GM19240 (cell line): ENCODE measurements around the gene PPP1CC.
A peak's percentile ranks its signal among the peaks of the same experiment; 100 is the strongest.
"Not testable (repeated sequence)": the region's sequence is repeated elsewhere in the genome, so short reads cannot be mapped to it uniquely, and the experiment has no call there.

ENCODE experiments used
- DNase-seq: peaks from one replicate; pipeline ENCODE4 v3.0.0; 2011; ENCODE audit warnings: low spot score; ENCODE audit not compliant: insufficient read length

Gene PPP1CC

DNA sequence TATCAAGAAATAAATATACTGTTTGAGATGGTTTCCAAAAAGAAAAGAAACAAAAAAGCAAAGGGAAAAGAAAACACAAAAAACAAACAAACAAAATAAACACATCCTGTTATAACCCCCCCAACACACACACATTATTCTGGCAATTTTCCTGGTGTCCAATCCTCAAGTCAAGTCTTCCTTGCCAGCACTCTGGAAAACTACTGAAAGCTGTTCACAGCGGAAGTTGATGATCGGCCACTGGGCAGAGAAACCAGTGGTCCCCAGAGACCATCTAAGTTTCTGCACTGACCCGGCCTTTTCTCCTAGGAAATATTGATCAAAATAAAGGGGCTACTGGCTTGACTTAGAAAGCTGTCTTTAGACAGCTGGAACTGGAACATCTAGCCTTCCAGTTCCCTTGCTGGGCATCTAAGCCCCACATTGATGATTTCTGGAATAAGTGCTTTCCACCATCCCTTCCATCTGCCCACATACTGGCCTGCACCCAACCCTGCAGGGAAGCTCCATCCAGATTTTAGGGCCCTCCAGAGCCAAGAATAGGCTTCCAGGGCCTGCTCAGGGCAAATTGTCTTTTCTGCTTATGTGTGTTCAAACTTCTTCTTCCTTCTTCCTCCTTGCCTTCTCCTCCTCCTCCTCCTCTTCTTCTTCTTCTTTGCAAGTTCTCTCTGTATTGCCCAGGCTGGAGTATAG lies 11.6 kb upstream of the PPP1CC start:
- DNase-seq = no peak

GRCh38 chr12:110750784-110751461 lies 8.2 kb upstream of the PPP1CC start:
- no peak for DNase-seq

DNA sequence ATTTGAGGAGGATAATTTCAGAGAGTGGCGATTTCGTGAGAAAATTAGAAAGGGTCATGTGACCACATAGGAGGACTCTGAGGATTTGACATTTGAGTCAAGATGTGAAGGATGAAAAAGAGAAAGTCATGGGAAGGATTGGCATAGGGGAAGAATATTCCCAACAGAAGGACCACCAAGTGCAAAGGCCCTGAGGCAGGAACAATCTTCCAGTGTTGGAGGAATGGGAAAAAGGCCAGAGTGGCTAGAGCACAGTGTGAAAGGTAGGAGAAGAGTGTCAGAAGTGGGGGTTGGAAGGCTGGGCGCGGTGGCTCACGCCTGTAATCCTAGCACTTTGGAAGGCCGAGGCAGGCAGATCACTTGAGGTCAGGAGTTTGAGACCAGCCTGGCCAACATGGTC lies 3.9 kb upstream of the PPP1CC start:
- DNase-seq = no peak

DNA sequence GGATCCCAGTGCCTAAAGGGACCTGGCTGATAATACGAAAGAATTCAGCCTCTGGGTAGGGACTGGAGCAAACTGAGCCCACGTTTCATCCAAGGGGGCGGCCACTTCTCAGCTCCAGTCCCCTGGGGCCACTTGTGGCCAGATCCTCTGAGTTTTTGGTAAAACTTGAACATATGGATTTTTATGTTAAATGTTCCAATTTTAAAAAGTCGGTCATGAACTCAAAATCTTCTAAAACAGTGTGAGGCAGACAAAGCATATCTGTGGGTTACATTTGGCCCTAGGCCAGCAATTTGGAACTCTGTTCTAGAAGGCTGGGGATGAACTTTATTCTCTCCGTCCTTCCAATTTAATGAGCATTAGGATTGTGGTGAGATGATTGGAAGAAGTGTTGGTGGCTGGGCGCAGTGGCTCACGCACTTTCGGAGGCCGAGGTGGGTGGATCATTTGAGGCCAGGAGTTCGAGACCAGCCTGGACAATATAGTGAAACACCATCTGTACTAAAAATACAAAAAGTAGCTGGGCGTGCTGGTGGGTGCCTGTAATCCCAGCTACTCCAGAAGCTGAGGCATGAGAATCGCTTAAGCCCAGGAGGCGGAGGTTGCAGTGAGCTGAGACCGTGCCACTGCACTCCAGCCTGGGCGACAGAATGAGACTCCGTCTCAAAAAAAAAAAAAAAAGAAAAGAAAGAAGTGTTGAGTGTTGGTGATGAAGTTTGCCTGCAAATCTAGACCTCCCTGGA lies 3.0 kb upstream of the PPP1CC start:
- no peak for DNase-seq

DNA sequence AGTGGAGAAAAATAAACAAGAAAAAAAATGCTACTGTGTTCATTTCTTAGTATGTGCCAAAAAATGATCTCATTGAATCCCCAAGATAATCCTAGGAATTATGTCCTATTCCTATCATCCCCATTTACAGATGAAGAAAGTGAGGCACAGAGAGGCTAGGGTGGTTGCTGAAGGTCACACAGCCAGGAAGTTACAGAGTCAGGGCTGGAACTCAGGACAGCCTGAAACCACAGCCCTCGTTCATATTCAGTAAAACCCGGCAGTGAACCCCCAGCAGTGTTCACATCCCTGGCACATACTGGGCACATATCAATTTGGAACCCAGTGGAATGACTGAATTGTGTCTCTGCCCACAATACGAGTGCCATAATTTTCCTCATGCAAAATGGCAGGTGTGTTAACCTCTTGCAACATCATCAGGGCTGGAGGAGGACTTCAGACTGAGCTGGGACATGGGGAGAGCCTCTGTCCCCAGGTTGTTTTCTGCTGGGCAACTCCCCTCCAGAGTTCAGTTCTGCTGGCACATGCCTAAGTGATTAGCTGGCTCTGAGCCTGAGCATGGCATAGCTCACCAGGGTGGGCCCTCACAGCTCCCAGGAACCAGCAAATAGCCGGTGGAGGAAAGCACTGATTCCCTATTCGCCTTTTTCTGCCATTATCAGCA lies 2.0 kb upstream of the PPP1CC start:
- DNase-seq = no peak

DNA sequence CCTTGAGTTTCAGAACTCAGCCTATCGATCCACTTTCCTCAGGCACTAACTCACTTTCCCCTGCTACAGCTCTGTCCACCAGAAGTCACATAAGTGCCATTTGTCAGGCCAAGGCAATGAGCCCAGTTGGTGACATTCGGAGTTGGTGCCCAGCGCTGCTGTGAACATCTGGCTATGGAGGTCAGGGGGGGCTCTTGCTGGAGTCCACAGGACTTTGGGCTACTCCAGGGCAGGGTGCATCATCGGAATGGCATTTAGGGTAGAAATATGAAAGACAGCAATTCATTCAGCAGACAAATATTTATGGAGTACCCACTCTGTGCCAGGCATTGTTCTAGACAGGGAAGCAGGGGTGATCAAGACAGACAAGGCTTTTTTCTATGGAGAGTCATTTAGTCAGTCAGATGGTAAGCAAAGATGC lies 1.5 kb upstream of the PPP1CC start:
- DNase-seq = no peak

DNA sequence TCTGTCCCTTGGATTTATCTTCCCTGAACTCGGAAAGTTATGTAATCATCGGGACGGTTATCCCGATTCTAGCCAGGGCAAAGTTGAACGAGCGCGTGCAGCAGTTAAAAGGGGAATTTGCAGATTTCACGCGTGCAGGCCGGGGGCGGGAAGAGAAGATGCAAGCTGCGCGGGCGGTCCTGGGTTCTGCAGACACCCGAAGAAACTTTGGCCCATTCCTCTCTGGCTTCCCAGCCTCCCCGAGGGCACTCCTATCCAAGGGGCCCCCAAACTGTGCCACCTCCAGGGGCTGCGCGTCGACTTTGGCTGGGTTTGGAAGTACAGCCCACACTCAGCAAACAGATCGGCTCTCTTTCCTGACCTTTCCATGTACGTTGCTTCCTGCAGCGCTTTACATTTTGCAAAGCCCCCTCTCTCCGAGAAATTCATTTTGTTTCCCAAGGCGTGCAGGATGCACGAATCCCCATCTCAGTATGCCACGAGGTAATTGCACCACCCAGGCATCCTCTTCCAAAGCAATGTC lies 941 bp upstream of the PPP1CC start:
- DNase-seq = no peak

DNA sequence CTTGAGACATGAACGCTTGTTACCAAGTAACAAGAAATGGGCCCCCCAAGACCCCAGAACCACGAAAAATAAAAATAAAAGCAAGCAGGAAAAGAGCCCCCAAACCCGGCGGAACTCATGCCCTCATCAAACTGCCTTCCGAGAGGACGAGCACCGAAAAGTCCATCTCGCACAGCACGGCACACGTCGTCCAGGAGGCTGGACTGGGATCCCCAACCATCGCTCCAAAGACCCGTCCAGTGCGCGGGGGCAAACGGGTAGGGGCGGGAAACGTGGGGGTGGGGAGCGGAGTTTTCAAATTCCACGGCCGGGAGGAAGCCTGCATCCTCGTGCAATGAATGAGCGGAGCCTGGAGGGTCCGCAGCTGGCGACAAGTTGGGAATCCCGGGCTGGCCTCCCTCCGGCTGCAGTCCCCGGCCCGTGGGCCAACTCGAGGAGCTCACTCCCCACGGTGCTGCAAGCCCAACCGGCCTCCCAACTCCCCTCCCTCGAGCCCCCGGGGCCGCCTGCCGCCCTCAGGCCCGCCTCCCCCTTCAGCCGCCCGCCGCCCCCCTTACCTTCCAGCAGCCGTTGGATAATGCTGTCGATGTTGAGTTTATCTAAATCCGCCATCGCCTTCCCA lies 484 bp downstream of the PPP1CC start:
- no peak for DNase-seq

DNA sequence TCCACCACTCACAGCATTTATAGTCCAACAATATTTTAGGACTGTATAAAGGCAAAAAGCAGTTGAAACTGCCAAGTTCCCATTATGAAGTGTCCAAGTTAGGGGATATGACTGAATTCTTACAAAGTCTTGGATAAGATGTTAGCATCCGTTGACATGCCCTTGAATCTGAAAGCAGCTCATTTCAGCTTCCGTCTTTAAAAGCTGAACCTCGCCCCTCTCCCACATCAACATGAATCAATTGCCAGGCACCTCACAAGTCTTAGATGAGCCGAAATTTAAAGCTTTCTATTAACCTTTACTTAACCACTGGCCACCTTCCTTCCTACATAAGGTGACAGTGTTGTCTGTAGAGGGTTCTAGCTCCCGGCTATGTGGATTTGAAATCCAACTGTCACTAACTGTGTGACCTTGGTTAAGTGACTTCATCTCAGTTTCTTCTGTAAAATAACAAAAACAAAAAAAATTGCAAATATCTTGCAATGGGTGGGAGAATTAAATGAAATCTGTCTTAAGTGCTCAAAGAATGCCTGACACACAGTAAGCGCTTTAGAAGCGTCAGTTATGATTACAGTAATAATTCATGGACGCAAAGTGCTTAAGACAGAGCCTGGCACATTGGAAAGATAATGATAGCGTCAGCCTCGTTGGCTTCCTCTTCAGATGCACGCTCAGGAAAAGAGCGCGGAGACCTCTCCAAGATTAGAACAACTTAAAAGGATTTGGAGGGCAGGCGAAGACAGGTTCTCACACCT lies 1.2 kb downstream of the PPP1CC start:
- no peak for DNase-seq

GRCh38 chr12:110739894-110740293 lies 2.8 kb downstream of the PPP1CC start:
- peak; percentile 22 for DNase-seq

GRCh38 chr12:110739488-110739887 lies 3.2 kb downstream of the PPP1CC start:
- DNase-seq = no peak

GRCh38 chr12:110737532-110737931 lies 5.2 kb downstream of the PPP1CC start:
- DNase-seq = no peak

GRCh38 chr12:110737016-110737415 lies 5.7 kb downstream of the PPP1CC start:
- DNase-seq = not testable (repeated sequence)

DNA sequence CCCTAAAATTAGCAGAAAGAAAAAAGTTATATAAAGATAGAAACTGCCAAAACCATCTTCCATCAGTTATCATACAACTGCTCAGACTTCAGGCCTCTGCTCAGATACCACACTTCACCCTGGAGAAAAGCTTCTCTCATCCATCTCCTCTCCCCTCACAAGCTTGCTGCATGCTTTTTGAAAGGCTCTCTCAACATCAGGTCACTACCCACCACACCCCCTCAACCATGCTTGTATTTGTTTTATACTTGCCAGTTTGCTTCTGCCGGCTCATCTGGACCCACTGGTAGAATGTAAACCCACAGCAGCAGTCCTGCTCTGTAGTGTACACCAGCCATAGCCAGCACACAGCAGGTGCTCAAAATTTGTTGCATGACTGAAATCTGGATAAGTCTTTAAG lies 8.8 kb downstream of the PPP1CC start:
- DNase-seq = no peak

DNA sequence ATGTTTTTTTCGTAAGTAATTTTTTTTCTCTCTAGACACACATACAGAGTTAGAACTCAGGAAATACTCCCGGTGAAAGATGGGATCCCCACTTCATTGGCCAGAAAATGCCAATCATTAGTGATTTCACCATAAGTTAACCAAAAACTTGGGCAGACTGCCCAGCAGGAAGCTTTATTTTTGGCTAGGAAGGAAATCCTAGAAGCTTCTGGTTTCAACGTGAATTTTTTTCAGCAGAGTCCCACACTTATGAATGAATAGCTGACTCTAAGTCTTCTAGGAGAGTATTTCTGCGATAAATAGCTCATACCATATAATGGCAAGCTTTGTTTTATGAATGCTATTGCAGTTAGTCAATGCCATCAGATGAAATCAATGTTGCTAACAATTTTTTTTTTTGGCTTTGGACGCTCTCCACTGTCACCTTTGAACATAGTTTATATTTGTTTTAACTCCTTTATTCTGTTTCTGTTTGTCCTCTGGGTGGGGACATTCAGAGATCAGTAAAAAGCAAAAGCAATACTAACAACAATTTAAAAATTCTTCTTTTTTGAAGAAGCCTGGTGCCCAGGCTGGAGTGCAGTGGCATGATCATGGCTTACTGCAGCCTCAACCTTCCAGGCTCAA lies 9.5 kb downstream of the PPP1CC start:
- DNase-seq = no peak

GRCh38 chr12:110732572-110732971 lies 10.1 kb downstream of the PPP1CC start:
- DNase-seq = no peak

- no peak for DNase-seq
Measured at GRCh38 chr12:110731479-110731878, 11.2 kb downstream of the PPP1CC start.

GRCh38 chr12:110728628-110729027 lies 14.1 kb downstream of the PPP1CC start:
- DNase-seq = no peak

- no peak for DNase-seq
Measured at GRCh38 chr12:110726708-110727369, 15.9 kb downstream of the PPP1CC start.

GRCh38 chr12:110726028-110726427 lies 16.7 kb downstream of the PPP1CC start:
- DNase-seq = no peak
